Mucosa of gallbladder (tissue), 1 donor: ENCODE measurements around the gene ZNF730. TPM values are rescaled to one million over a fixed set of nuclear protein-coding genes. Genes with fewer than 3 reads are reported as not detected.
"Not testable (repeated sequence)": the region's sequence is repeated elsewhere in the genome, so short reads cannot be mapped to it uniquely, and the experiment has no call there.

ENCODE experiments used
- DNase-seq: peaks from one replicate; pipeline ENCODE4 v3.0.0-alpha.2; 2020; ENCODE audit warnings: low spot score
- total RNA-seq: library from RNA; stranded (reverse); gene quantifications from one replicate; pipeline ENCODE4 v1.2.1, GENCODE V29; 2021
- donor health status: DM: no; HTN: no; CAD: no.

Gene ZNF730
- total RNA-seq = 0.20 TPM

GRCh38 chr19:23116802-23117571 is at the start of gene ZNF730:
ZNF730 (plus strand) TSS chr19:23117025; CDS start chr19:23117174, 149 bp downstream.
- peak; percentile 16 for DNase-seq

DNA sequence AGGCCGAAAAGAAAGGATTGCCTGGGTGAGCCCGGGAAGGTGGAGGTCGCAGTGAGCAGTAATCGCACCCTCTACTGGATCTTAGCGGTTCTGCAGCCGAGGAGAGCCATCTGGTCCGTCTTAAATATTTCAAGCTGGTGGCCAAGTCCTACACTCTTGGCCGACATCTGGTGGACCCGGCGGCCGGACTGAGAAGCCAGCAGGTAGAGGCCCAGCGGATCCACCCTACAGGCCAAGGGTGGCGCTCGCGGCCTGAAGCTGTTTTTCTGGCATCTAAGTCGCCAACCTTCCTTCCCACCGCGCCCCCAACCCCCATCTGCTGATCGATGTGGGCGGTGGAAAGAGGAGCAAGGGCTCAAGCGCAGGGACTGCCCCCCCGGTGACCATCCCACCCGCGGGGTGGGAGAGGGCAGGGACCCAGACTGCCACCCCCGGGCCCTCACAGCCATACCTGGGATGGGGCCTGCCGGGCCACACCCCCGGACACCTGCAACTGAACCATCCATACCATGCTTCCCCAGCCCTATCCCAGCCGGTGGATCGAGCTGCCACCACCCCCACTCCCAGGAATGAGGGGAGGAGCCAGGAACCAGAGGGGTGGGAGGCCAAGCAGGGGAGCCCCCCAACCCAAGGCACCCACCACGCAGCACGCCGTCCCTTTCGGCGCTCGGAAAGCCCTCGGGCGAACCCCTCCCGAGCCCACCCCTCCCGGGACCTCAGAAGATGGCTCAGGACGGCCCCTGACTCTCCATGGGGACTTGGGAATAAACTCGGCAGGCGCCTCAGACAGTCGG is 46.3 kb upstream of the ZNF730 start:
- DNase-seq = peak; percentile 39

- DNase-seq = peak; percentile 11
Observed at GRCh38 chr19:23071147-23071511, 45.7 kb upstream of the ZNF730 start.

DNA sequence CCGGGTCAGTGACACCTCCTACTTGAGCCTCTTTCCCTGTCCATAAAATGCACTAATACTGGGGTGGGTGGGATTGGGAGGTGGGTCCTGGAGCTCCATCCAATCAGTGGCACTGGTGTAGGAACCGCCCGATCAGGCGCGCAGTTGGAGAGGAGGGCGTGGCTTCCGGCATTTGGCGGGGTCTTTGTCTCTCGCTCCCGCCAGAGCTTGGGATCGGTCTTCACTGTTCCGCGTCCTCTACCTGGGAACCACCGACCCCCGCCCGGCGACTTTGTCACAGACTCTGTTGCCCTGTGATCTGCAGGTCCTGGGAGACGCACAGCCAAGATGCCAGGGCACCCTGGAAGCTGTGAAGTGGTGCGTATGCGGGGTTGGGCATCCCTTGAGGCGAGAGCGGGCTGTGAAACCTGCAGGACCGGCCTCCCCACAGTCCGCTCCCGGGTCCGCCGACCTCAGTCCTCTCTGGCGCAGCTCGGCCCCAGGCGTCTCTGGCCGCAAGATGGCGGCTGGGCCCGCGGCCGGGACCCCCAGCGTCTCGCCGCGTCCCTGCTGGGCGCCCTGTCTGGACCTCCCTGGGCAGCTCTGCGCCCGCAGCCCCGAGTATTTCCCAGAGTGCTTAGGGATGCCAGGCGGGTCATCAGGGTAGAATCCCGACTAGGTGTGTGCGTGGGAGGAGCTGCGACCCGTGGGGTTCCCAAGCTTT is 41.6 kb upstream of the ZNF730 start:
- peak; percentile 32 for DNase-seq

DNA sequence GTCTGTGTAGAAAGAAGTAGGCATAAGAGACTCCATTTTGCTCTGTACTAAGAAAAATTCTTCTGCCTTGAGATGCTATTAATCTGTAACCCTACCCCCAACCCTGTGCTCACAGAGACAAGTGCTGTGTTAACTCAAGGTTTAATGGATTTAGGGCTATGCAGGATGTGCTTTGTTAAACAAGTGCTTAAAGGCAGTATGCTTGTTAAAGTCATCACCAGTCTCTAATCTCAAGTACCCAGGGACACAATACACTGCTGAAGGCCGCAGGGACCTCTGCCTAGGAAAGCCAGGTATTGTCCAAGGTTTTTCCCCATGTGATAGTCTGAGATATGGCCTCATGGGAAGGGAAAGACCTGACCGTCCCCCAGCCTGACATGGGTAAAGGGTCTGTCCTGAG is 39.0 kb upstream of the ZNF730 start:
- not testable (repeated sequence) for DNase-seq

DNA sequence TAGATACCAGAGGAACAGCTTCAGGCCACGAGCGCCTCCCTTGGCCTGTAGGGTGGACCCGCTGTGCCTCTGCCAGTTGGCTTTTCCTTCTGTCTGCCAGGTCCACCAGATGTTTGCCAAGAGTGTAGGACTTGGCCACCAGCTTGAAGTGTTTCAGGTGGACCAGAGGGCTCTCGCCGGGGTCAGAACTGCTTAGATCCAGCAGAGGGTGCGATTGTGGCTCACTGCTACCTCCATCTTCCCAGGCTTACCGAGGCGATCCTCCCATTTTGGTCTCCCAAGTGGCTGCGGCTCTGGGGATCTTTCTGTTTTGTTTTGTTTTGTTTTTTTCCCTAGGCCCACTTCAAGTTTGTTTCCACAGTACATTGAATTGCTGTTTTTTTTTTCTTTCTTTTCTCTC is 23.0 kb upstream of the ZNF730 start:
- no peak for DNase-seq

- no peak for DNase-seq
Observed at GRCh38 chr19:23095418-23095817, 21.4 kb upstream of the ZNF730 start.

- DNase-seq = no peak
Observed at GRCh38 chr19:23098286-23098685, 18.5 kb upstream of the ZNF730 start.

GRCh38 chr19:23098988-23099387 is 17.8 kb upstream of the ZNF730 start:
- no peak for DNase-seq

GRCh38 chr19:23099966-23100365 is 16.9 kb upstream of the ZNF730 start:
- DNase-seq = no peak

- DNase-seq = no peak
Observed at GRCh38 chr19:23101241-23101640, 15.6 kb upstream of the ZNF730 start.

GRCh38 chr19:23118400-23118799 is 1.6 kb downstream of the ZNF730 start:
- no peak for DNase-seq

DNA sequence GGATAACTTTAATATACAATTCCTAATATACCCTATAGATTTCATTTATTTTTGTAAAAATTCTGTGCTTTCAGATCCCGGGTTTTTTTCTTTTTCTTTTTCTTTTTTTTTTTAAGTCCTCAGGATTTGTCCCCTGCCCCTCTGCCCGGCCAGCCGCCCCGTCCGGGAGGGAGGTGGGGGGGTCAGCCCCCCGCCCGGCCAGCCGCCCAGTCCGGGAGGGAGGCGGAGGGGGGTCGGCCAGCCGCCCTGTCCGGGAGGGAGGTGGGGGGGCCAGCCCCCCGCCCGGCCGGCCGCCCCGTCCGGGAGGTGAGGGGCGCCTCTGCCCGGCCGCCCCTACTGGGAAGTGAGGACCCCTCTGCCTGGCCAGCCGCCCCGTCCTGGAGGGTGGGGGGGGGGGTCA is 17.4 kb downstream of the ZNF730 start:
- DNase-seq = not testable (repeated sequence)

DNA sequence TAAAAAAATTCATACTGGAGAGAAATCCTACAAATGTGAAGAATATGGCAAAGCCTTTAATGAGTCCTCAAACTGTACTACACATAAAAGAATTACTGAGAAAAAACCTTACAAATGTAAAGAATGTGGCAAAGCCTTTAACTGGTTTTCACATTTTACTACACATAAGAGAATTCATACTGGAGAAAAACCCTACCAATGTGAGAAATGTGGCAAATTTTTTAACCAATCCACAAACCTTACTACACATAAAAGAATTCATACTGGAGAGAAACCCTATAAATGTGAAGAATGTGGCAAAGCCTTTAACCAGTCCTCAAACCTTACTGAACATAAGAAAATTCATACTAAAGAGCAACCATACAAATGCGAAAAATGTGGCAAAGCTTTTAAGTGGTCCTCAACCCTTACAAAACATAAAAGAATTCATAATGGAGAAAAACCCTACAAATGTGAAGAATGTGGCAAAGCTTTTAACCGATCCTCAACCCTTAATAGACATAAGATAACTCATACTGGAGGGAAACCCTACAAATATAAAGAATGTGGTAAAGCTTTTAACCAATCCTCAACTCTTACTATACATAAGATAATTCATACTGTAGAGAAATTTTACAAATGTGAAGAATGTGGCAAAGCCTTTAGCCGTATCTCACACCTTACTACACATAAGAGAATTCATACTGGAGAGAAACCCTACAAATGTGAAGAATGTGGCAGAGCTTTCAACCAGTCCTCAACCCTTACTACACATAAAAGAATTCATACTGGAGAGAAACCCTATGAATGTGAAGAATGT is 29.0 kb downstream of the ZNF730 start:
- no peak for DNase-seq

GRCh38 chr19:23160766-23161165 is 43.9 kb downstream of the ZNF730 start:
- no peak for DNase-seq

DNA sequence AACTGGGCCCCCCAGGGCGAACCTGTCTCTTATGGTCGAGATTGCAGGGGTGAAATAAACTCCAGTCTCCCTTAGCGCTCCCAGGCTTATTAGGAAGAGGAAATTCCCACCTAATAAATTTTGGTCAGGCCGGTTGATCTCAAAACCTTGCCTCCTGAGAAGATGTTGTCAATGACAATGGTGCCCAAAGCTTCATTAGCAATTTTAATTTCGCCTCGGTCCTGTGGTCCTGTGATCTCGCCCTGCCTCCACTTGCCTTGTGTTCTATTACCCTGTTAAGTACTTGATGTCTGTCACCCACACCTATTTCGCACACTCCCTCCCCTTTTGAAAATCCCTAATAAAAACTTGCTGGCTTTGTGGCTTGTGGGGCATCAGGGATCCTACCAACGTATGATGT is 51.5 kb downstream of the ZNF730 start:
- not testable (repeated sequence) for DNase-seq

GRCh38 chr19:23183251-23183650 is 66.4 kb downstream of the ZNF730 start:
- DNase-seq = no peak

GRCh38 chr19:23190341-23190740 is 73.5 kb downstream of the ZNF730 start:
- DNase-seq = no peak
